Stimulated activated CD8-positive, alpha-beta memory T cell treated with anti-CD3 and anti-CD28 coated beads, Interleukin-7, amount 100 ng/mL, for 24 hours (primary cell): Measurements from ENCODE around the gene MAS1.
"Not testable (repeated sequence)": the region's sequence is repeated elsewhere in the genome, so short reads cannot be mapped to it uniquely, and the experiment has no call there.

Experiments used
- DNase-seq: peaks from one replicate; pipeline ENCODE4 v3.0.0-alpha.2; 2020; ENCODE audit warnings: low read depth

Gene MAS1

DNA sequence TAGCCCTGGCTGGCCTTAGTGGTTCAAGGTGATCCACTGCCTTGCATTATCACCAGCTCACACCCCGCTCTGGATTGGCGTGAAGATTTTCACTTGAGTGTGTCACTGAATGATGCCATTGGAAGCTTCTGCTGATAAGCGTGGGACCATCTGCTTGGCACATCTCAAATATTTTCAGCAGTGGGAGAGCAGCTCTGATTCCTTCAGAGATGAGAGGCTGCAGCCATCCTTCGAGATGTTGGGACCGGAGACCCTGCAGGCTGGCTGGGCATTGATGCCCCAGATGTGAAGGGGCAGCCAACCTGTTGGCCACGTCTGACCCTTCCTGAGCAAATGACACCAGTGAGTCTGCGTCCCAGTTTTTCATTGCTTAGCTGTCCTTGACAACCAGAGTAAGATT lies at the start of gene MAS1:
TSS of gene MAS1 (plus strand) at position 197 of the 400 bp plus-strand sequence. CDS start 15,968 bp downstream, outside the sequence.
- no peak for DNase-seq

GRCh38 chr6:159842035-159842434 lies 48.8 kb upstream of the MAS1 start:
- no peak for DNase-seq

GRCh38 chr6:159844737-159845645 lies 45.8 kb upstream of the MAS1 start:
- no peak for DNase-seq

- DNase-seq, result not testable (repeated sequence)
These were observed 42.2 kb upstream of the MAS1 start for GRCh38 chr6:159848552-159848951.

GRCh38 chr6:159849851-159850250 lies 40.9 kb upstream of the MAS1 start:
- not testable (repeated sequence) for DNase-seq

- DNase-seq, result no peak
These were observed 37.9 kb upstream of the MAS1 start for GRCh38 chr6:159852877-159853276.

DNA sequence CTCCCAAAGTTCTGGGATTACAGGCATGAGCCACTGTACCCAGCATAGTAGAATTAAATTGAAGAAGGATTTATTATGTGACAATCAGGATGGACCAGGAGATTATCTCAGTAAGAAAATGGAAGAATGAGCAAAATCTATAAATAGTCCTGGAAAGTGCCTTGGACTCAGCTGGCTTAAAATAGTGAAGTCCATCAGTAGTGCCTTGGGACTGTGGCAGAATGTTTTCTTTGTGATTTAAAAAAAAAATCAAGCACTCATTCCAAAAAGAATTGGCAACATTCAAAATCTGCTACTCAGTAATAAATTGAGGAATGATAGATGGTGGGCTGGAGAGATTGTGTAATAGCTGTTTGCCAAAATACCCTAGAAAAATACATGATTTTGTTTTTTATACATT lies 37.0 kb upstream of the MAS1 start:
- DNase-seq, result no peak

- DNase-seq, result no peak
These were observed 35.8 kb upstream of the MAS1 start for GRCh38 chr6:159854959-159855358.

DNA sequence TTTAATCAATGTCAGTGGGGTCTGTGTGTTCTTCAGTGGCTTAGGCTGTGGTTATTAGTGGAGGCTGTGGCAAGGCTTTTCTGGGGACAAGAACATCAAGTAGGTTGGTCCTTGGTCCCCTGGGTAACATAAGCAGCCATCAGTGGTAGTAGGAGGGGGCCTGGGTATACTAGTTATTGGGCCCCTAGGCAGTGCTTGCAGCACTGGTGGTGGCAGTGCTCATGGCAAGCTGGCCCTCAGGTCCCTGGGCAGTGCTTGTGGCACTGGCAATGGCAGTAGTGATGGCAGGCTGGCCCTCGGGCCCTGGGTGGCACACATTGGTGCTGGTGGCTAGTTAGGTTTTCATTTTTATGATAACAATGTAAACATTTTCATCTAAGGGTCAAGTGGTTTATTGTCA lies 32.5 kb upstream of the MAS1 start:
- DNase-seq, result no peak

DNA sequence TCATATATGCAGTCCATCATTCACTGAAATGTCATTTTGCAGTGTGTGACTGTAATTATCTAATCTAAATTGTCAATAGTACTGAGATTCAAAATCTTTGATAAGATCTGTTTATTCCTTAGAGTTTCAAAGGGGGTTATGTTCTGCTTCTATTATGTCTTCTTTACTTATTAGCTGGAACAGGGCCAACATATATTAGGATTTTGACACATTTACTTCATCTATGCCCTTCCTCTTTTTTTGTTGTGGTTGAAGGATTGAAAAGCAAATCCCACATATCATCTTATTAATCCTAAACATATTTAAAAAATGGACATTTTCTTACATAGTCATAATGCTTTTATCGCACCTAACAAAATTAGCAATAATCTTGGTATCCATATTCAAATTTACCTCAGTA lies 30.3 kb upstream of the MAS1 start:
- no peak for DNase-seq

- no peak for DNase-seq
These were observed 28.7 kb upstream of the MAS1 start for GRCh38 chr6:159862103-159862502.

DNA sequence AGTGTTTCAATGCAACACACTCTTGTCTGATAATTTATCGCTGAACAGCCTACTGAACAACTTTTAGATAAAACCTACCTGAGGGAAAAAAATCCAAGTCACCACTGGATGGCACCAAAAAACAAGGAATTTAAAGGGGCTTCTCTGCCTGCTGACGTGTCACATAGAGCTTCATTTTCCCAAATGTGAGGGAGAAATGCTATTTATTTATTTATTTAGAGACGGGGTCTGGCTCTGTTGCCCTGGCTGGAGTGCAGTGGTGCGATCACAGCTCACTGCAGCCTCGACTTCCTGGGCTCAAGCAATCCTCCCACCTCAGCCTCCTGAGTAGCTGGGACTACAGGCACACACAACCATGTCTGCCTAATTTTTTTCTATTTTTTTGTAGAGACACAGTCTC lies 27.4 kb upstream of the MAS1 start:
- DNase-seq, result not testable (repeated sequence)

DNA sequence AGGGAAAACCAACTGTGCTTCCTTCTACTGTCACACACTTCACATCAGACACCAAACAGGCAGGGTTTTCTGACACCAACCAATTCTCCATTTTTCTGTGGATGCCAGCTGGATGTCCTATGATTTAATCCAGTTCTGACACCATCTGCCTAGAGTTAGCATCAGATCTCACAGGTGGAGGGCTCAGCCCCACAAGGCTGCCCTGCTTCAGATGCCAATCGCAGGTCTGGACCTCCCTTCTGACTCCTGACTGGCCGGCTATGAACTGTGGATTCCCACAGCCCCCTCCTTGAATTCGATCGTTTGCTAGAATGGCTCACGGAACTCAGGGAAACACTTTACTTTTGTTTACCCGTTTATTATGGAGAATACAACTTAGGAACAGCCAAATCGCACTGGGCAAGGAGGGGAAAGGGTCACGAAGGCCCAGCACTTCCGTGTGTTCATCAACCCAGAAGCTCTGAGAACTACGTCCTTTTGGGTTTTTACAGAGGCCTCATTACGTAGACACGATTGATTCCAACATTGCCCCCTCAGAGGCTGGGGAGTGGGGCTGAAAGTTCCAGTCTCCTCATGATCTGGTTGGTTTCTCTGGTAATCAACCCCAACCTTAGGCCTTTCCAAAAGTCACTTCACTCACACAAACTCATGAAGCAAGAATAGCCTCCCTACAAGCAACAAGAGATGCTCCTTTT lies 25.4 kb upstream of the MAS1 start:
- no peak for DNase-seq

GRCh38 chr6:159866286-159867247 lies 24.2 kb upstream of the MAS1 start:
- no peak for DNase-seq

GRCh38 chr6:159871241-159871640 lies 19.5 kb upstream of the MAS1 start:
- DNase-seq, result no peak

DNA sequence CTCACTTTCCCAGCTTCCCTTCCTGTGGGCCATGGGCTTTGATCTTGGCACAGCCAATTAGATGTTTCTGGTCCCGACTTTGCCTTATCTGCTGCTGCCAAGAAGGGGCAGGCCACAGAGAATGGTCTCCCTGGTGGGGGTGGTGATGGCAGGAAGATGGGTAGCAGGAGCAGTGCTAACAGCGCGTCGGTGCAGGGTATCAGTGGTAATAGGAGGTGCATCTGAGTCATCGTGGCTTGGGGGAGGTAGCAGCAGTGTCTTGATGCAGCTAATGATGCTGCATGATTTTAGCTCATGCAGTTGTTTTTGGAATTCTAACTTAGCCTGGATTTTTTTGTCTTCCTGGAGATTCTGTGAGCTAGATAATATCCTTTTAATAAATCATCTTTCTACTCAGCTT lies 18.9 kb upstream of the MAS1 start:
- DNase-seq, result no peak

- DNase-seq, result no peak
These were observed 16.4 kb upstream of the MAS1 start for GRCh38 chr6:159874435-159874834.

GRCh38 chr6:159875194-159875593 lies 15.6 kb upstream of the MAS1 start:
- no peak for DNase-seq

- no peak for DNase-seq
These were observed 14.5 kb upstream of the MAS1 start for GRCh38 chr6:159876242-159876641.

- DNase-seq, result no peak
These were observed 13.5 kb upstream of the MAS1 start for GRCh38 chr6:159877256-159877808.

DNA sequence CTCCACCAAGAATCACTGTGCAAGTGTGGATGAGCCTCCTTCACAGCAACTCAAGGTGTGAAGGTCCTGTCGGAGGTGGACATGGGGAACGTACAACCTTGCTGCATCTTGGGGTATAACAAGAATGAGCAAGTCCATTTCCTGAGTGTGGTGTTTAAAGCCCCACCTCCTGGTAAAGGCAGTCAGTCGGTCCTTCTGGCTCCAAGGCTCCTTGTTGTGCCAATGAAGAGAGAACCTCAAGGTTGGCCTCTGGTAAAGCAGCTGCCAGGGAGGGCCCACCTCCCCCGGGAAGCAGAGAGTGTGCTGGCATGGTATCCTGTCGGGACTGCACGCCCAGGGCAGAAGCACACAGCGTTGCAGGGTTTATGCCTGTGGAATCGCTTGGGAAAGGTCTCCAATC lies 12.4 kb upstream of the MAS1 start:
- no peak for DNase-seq

GRCh38 chr6:159879856-159880255 lies 10.9 kb upstream of the MAS1 start:
- DNase-seq, result no peak
